Common myeloid progenitor, CD34-positive (primary cell): ENCODE results near the gene ACVR1C.

ENCODE experiments used
- CTCF ChIA-PET: fragments of 350-600 bp; sonication (Branson Sonifier 250); formaldehyde crosslinking; loops from one replicate; lab custom pipeline; 2021; ENCODE audit warnings: antibody characterized with exemption; lab: Charles Lee
- POLR2A ChIA-PET: fragments of 350-600 bp; sonication (Branson Sonifier 250); formaldehyde crosslinking; loops from one replicate; lab custom pipeline; 2021; ENCODE audit warnings: antibody characterized with exemption; lab: Charles Lee
- DNase-seq, 3 donors: peaks; one replicate each; pipeline versions ENCODE4 v3.0.0 to v3.0.0-alpha.2; 2013
- H3K27ac ChIP-seq, 2 experiments: 1 replicate in 1 of 2; 2 replicates in 1 of 2; pipeline ENCODE4 v1.7.0; 2013; ENCODE audit warnings: inconsistent platforms in 2 of 2, low read length in 2 of 2, mild to moderate bottlenecking in 2 of 2, low read depth in 1 of 2, moderate library complexity in 1 of 2; ENCODE audit not compliant: severe bottlenecking in 2 of 2, insufficient read depth in 1 of 2, poor library complexity in 1 of 2
- H3K27me3 ChIP-seq, 5 experiments: replicated peaks in 2 of 5; 1 replicate in 3 of 5; 2 replicates in 2 of 5; pipeline versions ENCODE4 v1.6.1 to v1.7.0; 2013; ENCODE audit warnings: low read length in 4 of 5, mild to moderate bottlenecking in 2 of 5, moderate library complexity in 2 of 5, inconsistent platforms in 1 of 5; ENCODE audit not compliant: insufficient read depth in 5 of 5, control insufficient read depth in 4 of 5
- H3K36me3 ChIP-seq, 4 experiments: 1 replicate in 2 of 4; 2 replicates in 2 of 4; pipeline versions ENCODE4 v1.6.1 to v1.7.0; 2013; ENCODE audit warnings: low read length in 3 of 4, control low read depth in 1 of 4, mild to moderate bottlenecking in 1 of 4; ENCODE audit not compliant: control insufficient read depth in 4 of 4, insufficient read depth in 4 of 4
- H3K4me1 ChIP-seq, 4 experiments: 1 replicate in 3 of 4; 2 replicates in 1 of 4; pipeline versions ENCODE4 v1.6.1 to v1.7.1; 2013; ENCODE audit warnings: low read length in 3 of 4, mild to moderate bottlenecking in 3 of 4, control low read depth in 1 of 4, inconsistent platforms in 1 of 4, moderate library complexity in 1 of 4; ENCODE audit not compliant: control insufficient read depth in 4 of 4, insufficient read depth in 4 of 4; ENCODE audit errors: control extremely low read depth in 1 of 4
- H3K4me3 ChIP-seq, 7 experiments: 1 replicate in 4 of 7; 2 replicates in 3 of 7; pipeline versions ENCODE4 v1.5.1 to v1.7.0; 2013; ENCODE audit warnings: mild to moderate bottlenecking in 7 of 7, low read length in 6 of 7, moderate library complexity in 6 of 7, inconsistent platforms in 2 of 7, low read depth in 2 of 7, control low read depth in 1 of 7; ENCODE audit not compliant: insufficient read depth in 4 of 7, control insufficient read depth in 1 of 7; ENCODE audit errors: extremely low read depth in 1 of 7
- H3K9me3 ChIP-seq, 5 experiments: 1 replicate in 4 of 5; 2 replicates in 1 of 5; pipeline versions ENCODE4 v1.6.1 to v1.7.1; 2013; ENCODE audit warnings: low read length in 4 of 5, mild to moderate bottlenecking in 2 of 5, inconsistent platforms in 1 of 5, low read depth in 1 of 5, moderate library complexity in 1 of 5; ENCODE audit not compliant: control insufficient read depth in 4 of 5, insufficient read depth in 2 of 5; ENCODE audit errors: control extremely low read depth in 1 of 5

The ACVR1C gene

DNA sequence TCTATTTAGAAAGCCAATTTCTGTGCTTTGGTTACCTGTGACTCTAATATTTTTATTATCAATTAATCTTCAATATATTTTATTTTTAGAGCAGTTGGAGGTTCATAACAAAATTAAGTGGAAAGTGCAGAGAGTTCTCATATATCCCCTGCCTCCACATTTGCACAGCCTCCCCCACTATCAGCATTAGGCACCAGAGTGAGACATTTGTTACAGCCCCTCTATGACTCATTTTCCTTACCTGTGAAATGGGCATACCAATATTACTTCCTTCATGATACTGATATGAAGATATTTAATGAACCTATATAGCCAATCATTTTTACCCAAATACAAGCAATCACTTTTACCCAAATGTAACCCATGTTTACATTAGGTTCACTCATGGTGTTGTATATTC lies 150.7 kb downstream of the ACVR1C start:
- H3K27ac ChIP-seq = no peak overlapping the region
- peaks cover 0 to 21% (median 0%) of the 10 kb centered on the region in 4 experiments for H3K4me1 ChIP-seq
- no peaks in the 10 kb centered on the region for H3K9me3 ChIP-seq
- no peak overlapping the region for H3K4me3 ChIP-seq
- no peaks in the 10 kb centered on the region for H3K36me3 ChIP-seq
- no peaks in the 10 kb centered on the region for H3K27me3 ChIP-seq
- DNase-seq = no peak
- ChIA-PET CTCF (interaction anchor here (1.4 kb wide), 1 partner anchor 117 kb away, joined by 3 read pairs; no protein-coding TSS in a partner anchor), POLR2A (no interaction called here)

DNA sequence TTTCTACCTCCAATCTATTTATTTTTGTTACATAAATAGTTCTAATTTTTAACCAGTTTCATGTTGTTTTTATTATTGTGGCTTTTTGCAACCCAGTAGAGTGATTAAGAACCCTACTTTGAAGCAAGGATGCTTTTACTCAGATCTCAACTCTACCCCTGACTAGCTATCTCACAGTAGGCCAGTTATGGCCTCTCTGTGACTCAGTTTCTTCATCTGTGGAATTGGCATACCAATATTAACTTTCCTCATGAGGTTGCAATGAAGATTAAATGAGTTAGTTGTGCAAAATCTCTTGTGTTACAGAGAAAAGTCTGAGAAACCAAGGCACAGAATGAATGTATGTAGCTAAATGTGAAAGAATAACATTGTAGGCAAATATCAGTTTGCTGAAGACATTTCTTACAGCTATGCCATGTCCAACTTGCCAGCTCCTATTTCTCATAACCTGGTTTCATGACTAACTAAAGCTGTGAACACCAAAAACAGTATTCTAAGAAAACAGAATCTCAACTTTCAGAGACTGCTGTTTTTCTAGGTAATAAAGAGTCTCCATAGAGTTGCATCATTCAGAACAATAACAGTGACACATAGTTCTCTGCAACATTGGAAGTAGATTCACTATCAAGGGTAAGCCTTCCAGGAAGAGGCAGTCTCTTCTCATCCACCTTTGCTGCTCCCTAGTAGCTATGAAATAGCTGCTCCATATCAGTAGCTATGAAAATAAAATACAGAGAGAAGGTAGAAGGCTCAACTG lies 151.5 kb downstream of the ACVR1C start:
- Histone ChIP-seq H3K27ac (no peak overlapping the region), H3K4me3 (no peak overlapping the region), H3K9me3 (no peaks in the 10 kb centered on the region), H3K36me3 (no peaks in the 10 kb centered on the region), H3K4me1 (peaks cover 0 to 16% (median 0%) of the 10 kb centered on the region in 4 experiments), H3K27me3 (no peaks in the 10 kb centered on the region)
- CTCF ChIA-PET = interaction anchor here (1.4 kb wide), 1 partner anchor 118 kb away, joined by 3 read pairs; no protein-coding TSS in a partner anchor
- POLR2A ChIA-PET = no interaction called here
- no peak for DNase-seq
